Inflammatory macrophage treated with lipopolysaccharide for 1 hour (primary cell): ENCODE results near the gene MADD.

Experiments used
- DNase-seq, 2 donors: peaks; one replicate each; pipeline ENCODE4 v3.0.0-alpha.2; 2020 to 2022

The MADD gene

GRCh38 chr11:47342036-47342803 is 72.3 kb downstream of the MADD start:
- no peak for DNase-seq

GRCh38 chr11:47342854-47343253 is 72.9 kb downstream of the MADD start:
- no peak for DNase-seq

GRCh38 chr11:47345890-47346563 is 76.1 kb downstream of the MADD start:
- no peak for DNase-seq

- no peak for DNase-seq
Observed at GRCh38 chr11:47347137-47347536, 77.2 kb downstream of the MADD start.

- DNase-seq: no peak
Observed at GRCh38 chr11:47348131-47348802, 78.3 kb downstream of the MADD start.

- DNase-seq: no peak
Observed at GRCh38 chr11:47348859-47349258, 78.9 kb downstream of the MADD start.

GRCh38 chr11:47349521-47350095 is 79.7 kb downstream of the MADD start:
- no peak for DNase-seq

GRCh38 chr11:47350315-47350714 is 80.4 kb downstream of the MADD start:
- no peak for DNase-seq

- DNase-seq: no peak
Observed at GRCh38 chr11:47351156-47352126, 81.5 kb downstream of the MADD start.

GRCh38 chr11:47352556-47352955 is 82.6 kb downstream of the MADD start, which contains the start of gene MYBPC3:
Gene MYBPC3, minus strand, starts transcription at chr11:47352702. Its CDS starts 55 bp downstream, at chr11:47352647.
- no peak for DNase-seq

GRCh38 chr11:47353978-47354774 is 84.2 kb downstream of the MADD start:
- DNase-seq: no peak

- DNase-seq: no peak
Observed at GRCh38 chr11:47354913-47355282, 85.0 kb downstream of the MADD start.

- no peak for DNase-seq
Observed at GRCh38 chr11:47355283-47356128, 85.6 kb downstream of the MADD start.

- no peak for DNase-seq
Observed at GRCh38 chr11:47356129-47356997, 86.4 kb downstream of the MADD start.

- DNase-seq: no peak
Observed at GRCh38 chr11:47356998-47357329, 87.0 kb downstream of the MADD start.

- DNase-seq: no peak
Observed at GRCh38 chr11:47357985-47358730, 88.2 kb downstream of the MADD start.

- DNase-seq: no peak
Observed at GRCh38 chr11:47358731-47359051, 88.8 kb downstream of the MADD start.

- DNase-seq: no peak
Observed at GRCh38 chr11:47359162-47359561, 89.2 kb downstream of the MADD start.

GRCh38 chr11:47359586-47359985 is 89.7 kb downstream of the MADD start:
- peak in 1 of 2 donors; percentile 43 for DNase-seq
